ENCODE measurements around the gene ALKBH4.

Gene ALKBH4

GRCh38 chr7:102467581-102468477 lies 3.2 kb upstream of the ALKBH4 start:
- H3K4me3 ChIP-seq (ENCODE audit: low read depth, low read length) = no peak overlapping the region
- no peak for TF ChIP-seq CTCF (IDR thresholded peaks at IDR 0.05; ENCODE audit: low read depth, low read length, missing control alignments)
- DNase-seq (ENCODE audit: low read depth) = no peak
- in situ Hi-C loops (cut with HindIII; ENCODE audit: low sequenced_read_pairs) = no loop called here

GRCh38 chr7:102466097-102466496 lies 1.4 kb upstream of the ALKBH4 start:
- no peak overlapping the region for H3K4me3 ChIP-seq (ENCODE audit: low read depth, low read length)
- in situ Hi-C loops (cut with HindIII; ENCODE audit: low sequenced_read_pairs) = no loop called here
- no peak for DNase-seq (ENCODE audit: low read depth)
- no peak for TF ChIP-seq CTCF (IDR thresholded peaks at IDR 0.05; ENCODE audit: low read depth, low read length, missing control alignments)

- in situ Hi-C loops (cut with HindIII; ENCODE audit: low sequenced_read_pairs) = no loop called here
- no peak for TF ChIP-seq CTCF (IDR thresholded peaks at IDR 0.05; ENCODE audit: low read depth, low read length, missing control alignments)
- H3K4me3 ChIP-seq (ENCODE audit: low read depth, low read length) = peak overlapping the region; percentile 90
- DNase-seq (ENCODE audit: low read depth) = no peak
These were observed 654 bp downstream of the ALKBH4 start for GRCh38 chr7:102463841-102464576.

GRCh38 chr7:102460467-102460866 lies 4.2 kb downstream of the ALKBH4 start:
- H3K4me3 ChIP-seq (ENCODE audit: low read depth, low read length) = no peak overlapping the region
- no peak for TF ChIP-seq CTCF (IDR thresholded peaks at IDR 0.05; ENCODE audit: low read depth, low read length, missing control alignments)
- no peak for DNase-seq (ENCODE audit: low read depth)
- in situ Hi-C loops (cut with HindIII; ENCODE audit: low sequenced_read_pairs) = no loop called here

- no peak overlapping the region for H3K4me3 ChIP-seq (ENCODE audit: low read depth, low read length)
- no peak for TF ChIP-seq CTCF (IDR thresholded peaks at IDR 0.05; ENCODE audit: low read depth, low read length, missing control alignments)
- DNase-seq (ENCODE audit: low read depth) = no peak
- in situ Hi-C loops (cut with HindIII; ENCODE audit: low sequenced_read_pairs) = no loop called here
These were observed 5.3 kb downstream of the ALKBH4 start for GRCh38 chr7:102459221-102459844.

GRCh38 chr7:102457352-102457924 lies 7.2 kb downstream of the ALKBH4 start:
- no peak for TF ChIP-seq CTCF (IDR thresholded peaks at IDR 0.05; ENCODE audit: low read depth, low read length, missing control alignments)
- no peak for DNase-seq (ENCODE audit: low read depth)
- in situ Hi-C loops (cut with HindIII; ENCODE audit: low sequenced_read_pairs) = no loop called here
- no peak overlapping the region for H3K4me3 ChIP-seq (ENCODE audit: low read depth, low read length)
